Tibial nerve (tissue), 4 donors: ENCODE data around the gene REPS2.

Source experiments
- EP300 ChIP-seq, 2 donors: sonication (generic); formaldehyde crosslinking; IDR thresholded peaks; one replicate each; pipeline ENCODE4 v1.6.1; 2017; ENCODE audit warnings: antibody characterized with exemption in 2 of 2, mild to moderate bottlenecking in 1 of 2
- POLR2A ChIP-seq, 2 donors: fragments of 450-650 bp; IDR thresholded peaks; one replicate each; pipeline ENCODE4 v1.6.1; 2017; ENCODE audit warnings: antibody characterized with exemption in 2 of 2, mild to moderate bottlenecking in 2 of 2, moderate library complexity in 2 of 2
- TF ChIP-seq, protein P1 (sequence below), 5 experiments: fragments of 200-600 bp in 3 of 5; fragments of 450-650 bp in 2 of 5; sonication (generic) in 3 of 5; IDR thresholded peaks; one replicate each; pipeline ENCODE4 v1.5.1; 2016 to 2019; ENCODE audit warnings: antibody characterized with exemption in 5 of 5, mild to moderate bottlenecking in 3 of 5, moderate library complexity in 2 of 5

- TF ChIP-seq, protein P1, sequence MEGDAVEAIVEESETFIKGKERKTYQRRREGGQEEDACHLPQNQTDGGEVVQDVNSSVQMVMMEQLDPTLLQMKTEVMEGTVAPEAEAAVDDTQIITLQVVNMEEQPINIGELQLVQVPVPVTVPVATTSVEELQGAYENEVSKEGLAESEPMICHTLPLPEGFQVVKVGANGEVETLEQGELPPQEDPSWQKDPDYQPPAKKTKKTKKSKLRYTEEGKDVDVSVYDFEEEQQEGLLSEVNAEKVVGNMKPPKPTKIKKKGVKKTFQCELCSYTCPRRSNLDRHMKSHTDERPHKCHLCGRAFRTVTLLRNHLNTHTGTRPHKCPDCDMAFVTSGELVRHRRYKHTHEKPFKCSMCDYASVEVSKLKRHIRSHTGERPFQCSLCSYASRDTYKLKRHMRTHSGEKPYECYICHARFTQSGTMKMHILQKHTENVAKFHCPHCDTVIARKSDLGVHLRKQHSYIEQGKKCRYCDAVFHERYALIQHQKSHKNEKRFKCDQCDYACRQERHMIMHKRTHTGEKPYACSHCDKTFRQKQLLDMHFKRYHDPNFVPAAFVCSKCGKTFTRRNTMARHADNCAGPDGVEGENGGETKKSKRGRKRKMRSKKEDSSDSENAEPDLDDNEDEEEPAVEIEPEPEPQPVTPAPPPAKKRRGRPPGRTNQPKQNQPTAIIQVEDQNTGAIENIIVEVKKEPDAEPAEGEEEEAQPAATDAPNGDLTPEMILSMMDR (IDR thresholded peaks at IDR 0.05) = no peak
- no peak for TF ChIP-seq EP300 (IDR thresholded peaks at IDR 0.05)
- TF ChIP-seq POLR2A (IDR thresholded peaks at IDR 0.05) = no peak
Measured at GRCh38 chrX:16981980-16982379, 35.5 kb downstream of the REPS2 start.
